ENCODE results near the gene ADAMTS12.

Gene ADAMTS12

DNA sequence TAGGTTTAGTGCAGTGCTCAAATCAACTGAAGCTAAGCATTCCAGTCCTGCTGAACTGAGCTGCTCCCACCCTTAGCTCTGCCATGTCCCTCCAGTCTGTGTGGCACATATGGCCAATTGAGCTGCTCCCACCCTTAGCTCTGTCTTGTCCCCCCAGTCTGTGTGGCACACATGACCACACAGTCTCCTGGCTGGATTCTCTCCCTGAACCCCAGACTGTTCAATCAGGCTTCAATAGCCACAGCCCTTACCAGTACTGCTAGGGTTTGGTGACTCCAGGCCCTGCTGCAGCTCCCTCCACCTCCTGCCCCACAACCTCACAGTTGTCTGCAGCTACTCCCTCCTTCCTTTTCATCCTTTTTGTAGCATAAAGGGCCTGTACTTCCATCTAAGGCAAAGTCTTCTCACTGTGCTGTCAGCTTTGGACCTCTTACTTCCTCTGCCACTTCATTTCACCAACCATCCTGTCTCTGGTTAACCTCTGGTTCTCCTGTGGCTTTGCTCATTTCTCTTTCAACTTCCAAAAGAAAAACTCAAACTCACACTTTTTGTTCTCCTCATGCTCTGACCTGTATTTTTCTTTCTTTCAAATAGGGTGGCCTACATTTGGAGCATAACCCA is 50.8 kb downstream of the ADAMTS12 start:
- no peak for DNase-seq

DNA sequence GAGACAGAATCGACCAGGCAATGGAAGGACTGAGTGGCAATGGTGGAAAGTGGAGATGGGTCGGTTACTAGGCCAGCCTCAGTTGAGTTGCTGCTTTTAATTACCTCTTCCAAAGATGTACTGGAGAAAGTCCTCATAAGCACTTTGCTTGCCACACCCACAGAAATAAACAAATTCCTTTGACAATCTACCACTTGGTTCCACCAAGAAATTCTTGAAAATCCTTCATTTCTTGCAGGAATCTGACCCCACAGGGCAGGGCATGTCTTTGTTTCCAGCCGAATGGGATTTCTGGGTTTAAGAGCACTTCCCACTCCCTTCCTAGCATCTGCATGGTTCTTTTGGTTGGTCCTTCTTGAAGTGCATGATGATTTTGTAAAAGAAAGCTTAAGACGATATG is 54.5 kb downstream of the ADAMTS12 start:
- no peak for DNase-seq

DNA sequence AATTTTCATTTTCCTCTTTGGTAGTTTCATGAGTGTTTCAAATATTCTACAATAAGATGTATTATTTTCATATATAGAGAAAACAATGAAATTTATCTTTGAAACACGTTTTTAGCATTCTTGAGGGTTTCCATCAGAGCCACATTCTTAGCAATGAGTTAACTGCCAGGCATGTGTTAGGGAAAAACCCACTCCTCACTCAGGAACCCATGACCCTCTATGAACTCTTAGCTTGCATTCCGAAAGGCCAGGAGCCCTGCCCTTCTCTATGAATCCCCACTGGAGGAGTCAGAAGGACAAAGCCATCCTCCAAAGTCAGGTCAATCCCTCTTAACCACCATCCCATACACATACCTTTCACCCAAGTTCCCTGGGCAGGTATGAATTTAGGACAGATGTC is 57.5 kb downstream of the ADAMTS12 start:
- DNase-seq, result no peak

DNA sequence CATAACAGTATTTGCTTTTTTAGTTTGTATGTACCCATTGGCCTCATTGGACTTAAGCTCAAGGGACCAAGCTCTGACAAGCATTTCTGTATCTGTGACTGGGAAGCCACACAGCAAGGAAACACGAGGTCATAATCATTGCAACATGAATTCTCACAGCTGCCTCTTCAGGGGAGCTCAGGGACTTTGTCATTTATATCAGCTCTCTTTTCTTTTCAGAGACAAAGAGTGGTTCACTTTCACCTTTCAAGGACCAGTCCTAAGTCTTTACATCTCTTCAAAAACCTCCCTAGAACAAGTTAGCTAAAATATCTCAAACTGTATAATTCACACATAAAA is 58.6 kb downstream of the ADAMTS12 start:
- DNase-seq, result no peak

DNA sequence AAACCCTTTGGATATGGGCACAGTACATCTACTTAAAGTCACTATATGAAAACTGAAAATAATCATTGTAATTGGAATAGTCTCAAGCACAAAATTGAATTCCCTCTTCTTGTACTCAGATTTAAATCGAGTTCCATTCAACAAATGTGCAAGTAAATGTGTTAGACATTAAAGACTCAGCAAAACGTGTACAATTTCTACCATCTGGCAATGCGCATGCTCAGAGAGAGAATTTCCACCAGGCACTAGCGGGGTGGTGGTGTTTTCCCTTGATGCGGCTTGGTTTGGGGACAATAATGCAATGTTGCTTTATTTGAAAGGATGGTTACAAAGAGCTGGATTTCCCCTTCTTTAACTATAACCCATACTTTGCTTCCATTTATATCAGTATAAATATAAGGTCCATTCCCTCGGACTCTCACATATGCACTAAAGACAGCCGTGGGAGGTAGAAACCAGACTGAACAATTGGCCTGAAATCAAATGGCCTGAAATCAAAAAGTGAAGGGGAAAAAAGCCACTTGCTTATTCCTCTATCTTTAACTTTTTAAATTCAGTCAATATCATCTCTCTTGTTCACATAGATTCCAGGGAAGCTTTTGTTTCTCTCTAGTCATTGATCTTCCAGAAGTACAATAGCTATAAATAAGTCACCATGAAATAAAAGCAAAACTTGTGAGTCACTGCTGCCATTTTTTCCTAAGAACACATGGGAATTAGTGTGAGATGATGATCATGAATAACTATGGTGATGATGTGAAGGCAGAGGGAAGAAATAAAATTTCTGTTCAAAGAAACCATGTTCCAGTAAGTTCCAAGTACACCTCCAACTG is 59.2 kb downstream of the ADAMTS12 start:
- DNase-seq, result no peak

DNA sequence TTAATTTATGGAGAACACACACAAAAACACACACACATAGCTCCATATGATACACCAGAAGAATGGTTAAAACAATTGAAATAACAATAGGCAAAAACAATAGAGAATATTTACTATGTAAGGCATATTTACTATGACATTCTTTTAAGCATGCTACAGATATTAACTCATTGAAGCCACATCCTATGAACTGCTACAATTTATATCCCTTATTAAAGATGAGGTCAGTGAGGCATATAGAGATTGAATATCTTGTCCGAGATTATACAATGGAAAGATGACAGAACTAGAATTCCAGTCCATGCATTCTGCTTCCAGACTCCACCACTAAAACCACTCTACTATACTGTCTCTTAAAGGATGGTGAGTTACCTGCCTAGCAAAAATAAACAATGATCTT is 60.7 kb downstream of the ADAMTS12 start:
- no peak for DNase-seq

DNA sequence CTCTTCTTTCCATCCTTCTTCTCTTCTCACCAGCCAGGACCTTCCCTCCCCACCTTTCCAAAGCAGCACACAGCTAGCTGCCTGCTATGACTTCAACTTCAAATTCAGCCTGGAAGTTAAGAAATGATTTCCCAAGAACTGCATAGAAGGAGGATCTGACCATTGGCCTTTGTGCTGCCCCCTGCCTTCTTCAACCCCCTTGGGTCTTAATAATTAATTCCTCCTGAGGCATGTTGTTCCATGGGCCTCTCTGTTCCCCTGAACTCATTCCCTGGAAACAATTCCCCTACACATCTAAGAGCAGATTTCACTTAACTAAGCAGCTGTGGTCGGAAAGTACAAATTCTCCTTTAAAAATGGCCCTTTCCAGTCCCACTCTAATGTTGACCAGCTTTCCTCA is 62.4 kb downstream of the ADAMTS12 start:
- no peak for DNase-seq

DNA sequence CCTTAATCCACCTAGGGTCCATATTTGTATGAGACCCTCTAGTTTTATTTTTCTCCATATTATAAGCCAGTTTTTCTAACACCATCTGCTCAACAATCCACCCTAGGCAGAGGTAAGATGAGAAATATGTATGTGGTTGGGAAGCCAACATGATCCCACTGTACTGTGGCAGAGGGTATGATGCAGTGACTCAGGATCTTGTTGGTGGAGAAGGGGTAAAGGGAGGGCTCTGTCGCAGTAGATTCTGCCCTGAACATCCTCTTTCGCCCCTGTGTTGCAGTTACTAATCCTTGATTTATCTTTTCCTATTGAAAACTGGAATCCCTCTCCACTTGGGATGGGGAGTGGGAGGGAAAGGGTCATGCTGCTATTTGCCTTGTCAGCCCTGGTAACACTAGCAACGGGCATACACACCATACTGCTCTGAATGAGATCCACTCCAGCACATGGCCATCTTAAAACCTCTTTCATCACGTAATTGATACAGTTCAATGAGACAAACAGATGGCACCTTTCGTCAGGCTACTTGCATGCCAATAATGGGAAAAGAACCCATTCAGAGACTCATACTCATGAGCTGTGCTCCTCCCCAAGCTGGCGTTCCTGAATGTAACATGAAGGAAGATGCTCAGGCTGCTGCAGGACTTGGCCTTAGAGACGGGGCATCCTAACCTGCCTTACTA is 63.0 kb downstream of the ADAMTS12 start:
- DNase-seq, result no peak

DNA sequence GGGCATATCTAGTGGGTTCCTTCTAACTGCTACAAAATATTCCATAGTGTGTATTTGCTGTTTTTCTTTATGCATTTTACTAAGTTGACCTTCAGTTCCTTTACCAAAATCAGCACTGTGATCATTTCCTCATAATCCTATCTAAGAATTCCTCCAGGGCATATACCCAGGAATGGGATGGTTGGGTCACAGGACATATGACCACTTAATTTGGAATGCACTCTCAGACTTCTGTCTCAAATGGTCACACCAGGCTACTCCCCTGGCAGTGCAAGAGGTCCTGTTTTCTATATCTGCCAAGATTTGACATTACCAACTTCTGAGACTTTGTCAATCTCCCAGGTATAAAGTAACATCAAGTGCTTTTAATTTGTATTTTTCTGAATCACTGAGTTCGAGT is 63.9 kb downstream of the ADAMTS12 start:
- DNase-seq, result no peak

DNA sequence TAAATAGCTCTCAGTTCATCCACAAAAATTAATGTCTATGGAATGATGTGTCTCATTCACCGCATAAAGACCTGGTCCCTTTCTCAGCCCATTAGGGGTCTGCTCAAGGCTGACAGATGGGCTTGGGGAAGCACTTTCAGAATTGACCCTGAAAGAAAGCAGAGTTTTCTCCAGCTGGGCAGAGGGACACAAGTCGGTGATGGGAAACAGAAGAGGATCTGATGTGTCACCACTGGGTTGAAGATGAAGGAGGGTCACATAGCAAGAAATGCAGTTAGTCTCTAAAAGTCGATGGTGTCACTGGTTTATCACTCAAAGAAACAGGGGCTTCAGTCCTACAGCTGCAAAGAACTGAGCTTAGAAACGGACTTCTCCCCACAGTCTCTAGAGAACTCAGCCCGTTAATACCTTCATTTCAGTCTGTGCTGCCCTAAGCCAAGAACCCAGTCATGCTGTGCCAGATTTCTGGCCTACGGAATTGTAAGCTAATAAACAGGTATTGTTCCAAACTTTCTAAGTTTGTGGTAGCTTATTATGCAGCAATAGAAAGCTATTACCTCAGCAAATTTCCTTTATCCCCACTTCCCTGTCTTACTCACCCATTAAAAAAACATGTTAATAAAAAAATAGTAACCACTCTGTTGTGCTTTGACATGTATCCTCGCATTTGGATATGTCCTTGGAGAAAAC is 64.6 kb downstream of the ADAMTS12 start:
- DNase-seq, result no peak

DNA sequence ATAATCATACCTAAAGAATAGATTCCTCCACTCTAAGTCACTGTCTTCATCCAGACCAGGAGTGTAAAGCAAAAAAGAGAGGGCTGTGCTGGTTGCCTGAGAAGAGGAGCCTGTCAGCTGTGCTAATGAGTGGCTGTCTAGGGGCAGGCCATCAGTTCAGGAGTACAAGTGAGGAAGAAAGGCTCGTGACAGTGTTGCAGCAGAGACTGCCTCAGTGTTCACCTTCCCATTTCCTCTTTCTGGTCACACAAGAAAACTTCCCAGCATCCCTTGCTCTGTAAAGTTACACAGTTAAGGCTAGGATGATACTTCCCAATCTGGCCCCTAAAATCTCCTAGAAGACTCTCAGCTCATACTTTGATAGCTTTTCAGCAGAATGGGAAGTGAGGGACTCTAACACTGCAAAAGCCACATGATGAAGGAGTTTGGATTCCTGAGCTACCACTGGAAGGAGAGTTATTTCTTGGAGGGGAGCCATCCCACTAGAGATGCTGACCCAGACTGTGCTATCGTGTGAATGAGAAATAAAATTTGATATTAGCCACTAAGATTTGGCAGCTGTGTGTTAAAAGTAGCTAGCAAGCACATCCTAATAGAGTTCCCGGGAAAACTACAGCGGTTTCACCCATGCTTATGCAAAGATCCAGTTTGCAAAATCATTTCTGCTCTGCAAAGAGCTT is 67.1 kb downstream of the ADAMTS12 start:
- no peak for DNase-seq

DNA sequence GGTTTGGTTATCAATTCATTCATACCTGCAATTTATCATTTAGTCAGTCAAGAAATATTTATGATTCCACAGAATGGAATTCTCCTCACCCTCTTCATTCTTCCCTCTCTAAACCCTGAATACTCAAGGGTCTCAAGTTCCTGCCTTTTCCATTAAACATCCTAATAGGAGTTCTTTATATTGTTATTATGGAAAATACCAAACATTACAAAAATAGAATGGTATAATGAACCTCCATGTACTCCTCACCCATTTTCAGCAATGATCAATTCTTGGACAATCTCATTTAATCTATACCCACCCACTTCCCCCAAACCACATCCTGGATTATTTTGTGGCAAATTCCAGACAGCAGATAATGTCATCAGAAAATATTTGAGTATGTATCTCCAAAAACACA is 74.5 kb downstream of the ADAMTS12 start:
- DNase-seq, result no peak

DNA sequence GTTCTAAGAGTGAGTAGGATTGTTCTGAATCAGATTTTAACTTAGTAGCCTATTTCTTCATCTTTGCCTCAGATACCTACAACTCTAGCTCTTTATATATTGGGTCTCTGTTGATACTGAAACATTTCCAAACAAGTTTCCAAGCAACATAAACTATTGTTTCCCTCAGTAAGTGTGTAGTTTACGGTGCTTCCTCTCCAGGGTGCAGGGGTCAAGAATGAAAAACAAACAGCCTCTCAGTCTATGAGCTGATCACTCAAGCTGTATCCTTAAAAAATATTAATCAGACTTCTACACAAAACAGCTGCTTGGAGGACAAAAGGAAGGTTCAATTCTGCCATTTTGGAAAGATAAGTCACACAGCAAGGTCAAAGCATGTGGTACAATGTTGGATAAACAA is 75.0 kb downstream of the ADAMTS12 start:
- DNase-seq, result no peak

DNA sequence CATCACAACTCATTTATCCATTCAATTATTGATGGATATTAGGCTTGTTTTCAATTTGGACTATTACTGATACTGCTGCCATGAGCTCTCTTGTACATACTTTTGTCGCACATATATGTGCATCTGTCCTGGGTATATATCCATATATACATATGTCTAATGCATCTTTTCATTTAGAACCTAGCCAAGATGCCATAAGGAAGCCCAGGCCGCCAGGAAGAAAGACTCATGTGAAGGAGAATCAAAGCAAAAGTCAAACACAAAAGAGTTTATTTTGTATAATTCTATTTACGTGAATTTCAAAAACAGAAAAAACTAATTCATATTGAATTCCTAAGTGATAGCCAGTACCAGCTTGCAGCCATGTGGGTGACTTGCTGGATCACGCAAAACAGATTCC is 79.0 kb downstream of the ADAMTS12 start:
- DNase-seq, result no peak

DNA sequence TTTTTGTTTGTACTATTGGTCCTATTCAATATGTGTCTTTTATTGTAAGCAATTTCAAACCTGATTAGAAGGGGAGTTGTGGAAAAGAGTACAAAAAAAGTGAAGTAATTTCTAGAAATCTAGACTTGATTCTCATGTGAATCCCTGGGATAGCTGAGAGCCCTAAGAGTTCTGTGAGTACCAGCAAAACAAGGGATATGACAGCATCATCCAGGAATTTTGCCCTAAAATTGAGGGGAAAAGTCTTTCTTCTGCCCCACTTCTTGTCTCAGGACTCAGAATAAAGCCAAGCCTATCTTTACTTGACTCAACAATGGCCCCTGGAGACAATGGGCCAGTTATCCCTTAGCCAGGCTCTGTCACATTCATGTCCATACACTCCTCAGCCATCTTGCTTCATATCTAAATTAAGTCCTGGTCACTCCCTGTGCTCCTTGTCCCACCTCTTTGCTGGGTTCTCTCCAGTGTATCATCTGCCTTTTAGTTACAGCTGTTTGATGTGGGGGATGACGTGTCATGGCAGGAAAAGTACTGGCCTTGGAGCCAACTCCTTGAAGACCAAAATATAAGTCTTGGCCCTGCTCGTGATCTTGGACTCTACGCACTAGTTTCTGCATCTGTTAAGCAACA is 81.2 kb downstream of the ADAMTS12 start:
- no peak for DNase-seq

DNA sequence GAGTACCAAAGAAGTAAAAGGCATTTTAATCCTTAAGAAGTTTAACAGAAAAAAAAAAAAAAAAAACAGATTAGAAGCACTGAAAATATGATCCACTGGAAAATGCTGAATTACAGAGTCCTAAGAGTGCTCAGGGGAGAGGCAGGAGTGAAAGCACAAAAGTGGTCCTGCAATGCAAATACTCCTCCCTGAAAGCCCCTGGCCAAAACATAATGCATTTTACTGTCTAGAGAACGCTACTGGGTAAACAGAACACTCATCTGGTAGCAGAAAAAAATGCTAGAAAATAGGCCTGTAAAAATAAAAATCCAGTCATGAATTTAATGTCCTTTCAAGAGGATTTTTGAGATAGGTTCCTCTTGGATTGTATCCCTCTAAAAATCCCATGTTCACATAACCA is 81.9 kb downstream of the ADAMTS12 start:
- DNase-seq, result no peak

DNA sequence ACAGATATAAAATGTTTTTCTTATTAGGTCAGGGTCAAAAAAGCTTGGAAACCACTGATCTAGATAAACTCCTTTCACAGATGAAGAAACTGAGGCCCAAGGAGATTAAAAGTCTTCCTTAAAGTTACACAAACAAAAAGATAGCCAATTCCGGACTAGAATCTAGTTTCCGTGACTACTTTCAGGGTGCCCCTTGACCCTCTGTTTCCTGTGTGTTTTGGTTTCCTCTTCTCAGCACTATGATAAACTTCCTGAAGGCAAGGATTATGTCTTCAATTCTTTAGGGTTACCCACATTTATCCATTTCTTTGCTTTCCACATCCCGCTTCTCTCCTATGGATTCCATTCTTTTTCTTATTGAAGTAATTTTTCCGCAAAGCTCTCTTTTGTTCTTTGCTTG is 83.1 kb downstream of the ADAMTS12 start:
- no peak for DNase-seq

DNA sequence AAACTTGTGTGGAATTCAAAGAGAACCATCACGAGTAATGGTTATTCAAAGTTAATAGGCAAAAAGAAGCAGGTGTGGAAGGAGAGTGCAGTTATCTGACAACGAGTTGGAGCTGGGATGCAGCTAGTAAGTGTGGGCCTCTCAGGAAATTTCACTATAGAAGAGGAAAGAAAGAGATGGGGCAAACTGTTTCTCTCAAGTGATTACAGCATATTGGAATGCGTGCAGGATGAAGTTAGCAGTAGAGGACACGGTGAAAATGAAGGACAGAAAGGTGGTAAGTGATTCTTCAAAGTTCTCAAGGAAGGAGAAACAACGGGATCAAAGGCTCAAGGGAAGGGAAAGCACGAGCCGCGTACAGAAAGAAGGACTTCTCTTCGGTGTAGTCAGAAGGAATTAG is 84.0 kb downstream of the ADAMTS12 start:
- DNase-seq, result no peak

DNA sequence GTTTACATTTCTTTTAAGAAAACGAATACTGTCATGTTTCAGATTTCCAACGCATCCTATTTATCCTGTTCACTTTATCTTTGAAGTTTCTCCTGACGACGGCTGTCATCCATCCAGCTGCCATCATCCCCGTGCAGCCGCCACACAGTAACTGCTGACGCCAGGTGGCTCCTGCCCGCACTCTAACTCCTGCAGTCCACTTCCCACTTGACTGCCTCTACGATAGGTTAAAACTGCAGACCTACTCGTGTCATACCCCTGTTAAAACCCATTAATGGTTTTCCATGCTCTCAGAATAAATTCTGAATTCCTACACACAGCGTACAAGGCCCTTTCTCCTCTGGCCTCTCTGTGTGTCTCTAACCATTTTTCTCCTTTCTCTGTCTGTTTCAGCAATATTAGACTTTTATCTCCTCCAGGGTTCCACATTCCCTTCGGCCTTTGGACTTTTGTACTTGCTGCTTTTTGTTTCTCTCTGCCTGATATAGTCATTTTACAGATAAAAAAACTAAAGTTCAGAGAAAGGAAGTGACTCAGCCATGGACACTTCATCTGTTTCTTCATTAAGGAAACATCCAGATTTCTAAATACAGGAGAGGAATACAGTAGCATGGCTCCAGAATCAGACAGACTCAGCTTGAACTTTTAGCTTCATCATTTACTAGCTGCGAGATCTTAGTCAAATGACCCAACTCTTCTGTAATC is 84.9 kb downstream of the ADAMTS12 start:
- no peak for DNase-seq

DNA sequence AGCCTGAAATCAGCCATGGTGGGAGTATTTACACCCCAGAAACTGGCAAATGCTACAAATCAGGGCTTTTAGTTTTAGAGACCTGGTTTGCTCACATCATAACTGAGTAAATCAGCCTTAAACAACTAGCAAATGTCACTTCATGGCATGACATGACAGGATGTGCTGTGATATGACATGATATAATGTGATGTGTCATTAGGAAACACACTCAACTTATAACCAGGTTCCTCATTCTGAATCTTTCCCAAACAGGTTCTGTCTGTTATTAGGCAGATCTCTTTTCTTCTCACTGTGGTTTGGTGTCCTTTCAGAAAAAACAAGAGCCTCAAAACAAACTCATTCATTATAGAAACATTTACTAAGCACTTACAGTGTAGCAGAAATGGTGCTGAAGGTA is 90.5 kb downstream of the ADAMTS12 start:
- no peak for DNase-seq

DNA sequence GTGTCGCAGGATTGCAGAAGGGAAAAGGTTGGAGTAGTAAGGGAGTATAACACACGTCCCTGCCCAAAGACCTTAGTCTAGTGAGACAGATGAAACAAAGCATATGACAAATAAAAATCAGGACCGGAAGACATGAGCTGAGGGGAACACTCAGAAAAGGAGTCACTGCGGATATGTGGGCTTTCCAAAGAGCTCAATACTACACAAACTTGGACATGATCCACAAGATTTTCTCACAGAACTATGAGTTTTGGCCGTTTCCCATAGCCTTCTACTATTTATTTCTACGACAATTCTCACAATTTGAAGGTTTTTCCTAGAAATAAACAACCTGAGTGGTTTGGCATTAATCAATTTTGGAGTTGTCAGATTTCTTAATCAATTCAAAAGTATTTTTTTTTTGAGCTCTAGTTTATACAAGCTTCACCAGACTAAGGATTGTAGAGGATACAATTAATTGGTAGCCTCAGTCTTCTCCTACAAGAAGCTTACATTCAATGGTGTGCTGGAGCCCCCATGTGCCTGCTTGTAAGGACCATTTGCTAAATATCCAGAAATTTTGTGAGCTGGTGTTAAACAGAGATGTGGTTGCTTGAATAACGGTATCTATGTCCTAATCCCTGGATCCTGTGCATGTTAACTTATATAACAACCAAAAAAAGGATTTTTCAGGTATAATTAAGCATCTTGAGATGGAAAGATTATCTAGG is 91.4 kb downstream of the ADAMTS12 start:
- DNase-seq, result no peak

All from NCI-H187 (cell line).